Trophoblast cell (in vitro differentiated cells and primary cell): Measurements from ENCODE around the gene BLOC1S3.

Source experiments
- DNase-seq, 2 donors: peaks; one replicate each; pipeline ENCODE4 v3.0.0-alpha.2; 2016
- H2AFZ ChIP-seq: 2 replicates; pipeline ENCODE4 v1.6.1; 2013; ENCODE audit warnings: low read length, moderate library complexity, mild to moderate bottlenecking; ENCODE audit not compliant: insufficient read depth, poor library complexity
- H2AK5ac ChIP-seq: 2 replicates; pipeline ENCODE4 v1.6.1; 2013; ENCODE audit warnings: mild to moderate bottlenecking, low read length
- H2BK120ac ChIP-seq: 2 replicates; pipeline ENCODE4 v1.6.1; 2013; ENCODE audit warnings: low read length, mild to moderate bottlenecking, moderate library complexity; ENCODE audit not compliant: insufficient read depth, poor library complexity
- H2BK12ac ChIP-seq: 2 replicates; pipeline ENCODE4 v1.6.1; 2013; ENCODE audit warnings: mild to moderate bottlenecking, low read length, moderate library complexity
- H2BK5ac ChIP-seq: 2 replicates; pipeline ENCODE4 v1.6.1; 2013; ENCODE audit warnings: low read length, low read depth, moderate library complexity, mild to moderate bottlenecking; ENCODE audit not compliant: poor library complexity
- H3K14ac ChIP-seq: 2 replicates; pipeline ENCODE4 v1.6.1; 2013; ENCODE audit warnings: mild to moderate bottlenecking, low read length
- H3K18ac ChIP-seq: 2 replicates; pipeline ENCODE4 v1.6.1; 2013; ENCODE audit warnings: mild to moderate bottlenecking, low read length
- H3K23ac ChIP-seq: 2 replicates; pipeline ENCODE4 v1.6.1; 2013; ENCODE audit warnings: low read length
- H3K27ac ChIP-seq: 2 replicates; pipeline ENCODE4 v1.5.1; 2013; ENCODE audit warnings: low read depth, mild to moderate bottlenecking, inconsistent platforms, low read length, moderate library complexity
- H3K27me3 ChIP-seq: 2 replicates; pipeline ENCODE4 v1.6.1; 2013; ENCODE audit warnings: inconsistent platforms, mild to moderate bottlenecking, low read length, moderate library complexity; ENCODE audit not compliant: insufficient read depth
- H3K36me3 ChIP-seq, 2 experiments: 1 replicate in 1 of 2; 2 replicates in 1 of 2; pipeline ENCODE4 v1.6.1; 2013; ENCODE audit warnings: low read length in 2 of 2, mild to moderate bottlenecking in 2 of 2, moderate library complexity in 1 of 2; ENCODE audit not compliant: insufficient read depth in 2 of 2, control insufficient read depth in 1 of 2
- H3K4ac ChIP-seq: 2 replicates; pipeline ENCODE4 v1.6.1; 2013; ENCODE audit warnings: low read depth, mild to moderate bottlenecking, low read length, moderate library complexity
- H3K4me1 ChIP-seq, 2 experiments: 1 replicate in 1 of 2; 2 replicates in 1 of 2; pipeline ENCODE4 v1.6.1; 2013; ENCODE audit warnings: low read length in 2 of 2, mild to moderate bottlenecking in 2 of 2, moderate library complexity in 1 of 2; ENCODE audit not compliant: insufficient read depth in 2 of 2, control insufficient read depth in 1 of 2
- H3K4me2 ChIP-seq: 2 replicates; pipeline ENCODE4 v1.6.1; 2013; ENCODE audit warnings: inconsistent platforms, mild to moderate bottlenecking, low read length, moderate library complexity
- H3K4me3 ChIP-seq: 2 replicates; pipeline ENCODE4 v1.5.1; 2013; ENCODE audit warnings: mild to moderate bottlenecking, low read depth, low read length, inconsistent platforms
- H3K79me1 ChIP-seq: one replicate; pipeline ENCODE4 v1.6.1; 2013; ENCODE audit warnings: low read length
- H3K79me2 ChIP-seq: 2 replicates; pipeline ENCODE4 v1.6.1; 2013; ENCODE audit warnings: low read length, mild to moderate bottlenecking; ENCODE audit not compliant: control insufficient read depth, insufficient read depth, poor library complexity
- H3K9ac ChIP-seq: 2 replicates; pipeline ENCODE4 v1.6.1; 2013; ENCODE audit warnings: mild to moderate bottlenecking, low read length
- H3K9me3 ChIP-seq: 2 replicates; pipeline ENCODE4 v1.6.1; 2013; ENCODE audit warnings: low read depth, mild to moderate bottlenecking, control low read depth, inconsistent platforms, low read length; ENCODE audit not compliant: insufficient read depth
- H4K12ac ChIP-seq: 2 replicates; pipeline ENCODE4 v1.6.1; 2013; ENCODE audit warnings: low read depth, mild to moderate bottlenecking, low read length, moderate library complexity
- H4K8ac ChIP-seq: 2 replicates; pipeline ENCODE4 v1.6.1; 2013; ENCODE audit warnings: low read depth, mild to moderate bottlenecking, low read length, moderate library complexity
- H4K91ac ChIP-seq: one replicate; pipeline ENCODE4 v1.6.1; 2013; ENCODE audit warnings: low read depth, mild to moderate bottlenecking, low read length, moderate library complexity
- WGBS: extraction: QIAGEN DNeasy Blood & Tissue Kit; methylation state at CpG from one replicate; pipeline ENCODE4 v1.1.7; 2013; ENCODE audit warnings: missing lambda C conversion rate; ENCODE audit not compliant: insufficient read length, insufficient coverage; ENCODE audit errors: extremely low coverage; 5-methylcytosine and 5-hydroxymethylcytosine counted together

Gene BLOC1S3

DNA sequence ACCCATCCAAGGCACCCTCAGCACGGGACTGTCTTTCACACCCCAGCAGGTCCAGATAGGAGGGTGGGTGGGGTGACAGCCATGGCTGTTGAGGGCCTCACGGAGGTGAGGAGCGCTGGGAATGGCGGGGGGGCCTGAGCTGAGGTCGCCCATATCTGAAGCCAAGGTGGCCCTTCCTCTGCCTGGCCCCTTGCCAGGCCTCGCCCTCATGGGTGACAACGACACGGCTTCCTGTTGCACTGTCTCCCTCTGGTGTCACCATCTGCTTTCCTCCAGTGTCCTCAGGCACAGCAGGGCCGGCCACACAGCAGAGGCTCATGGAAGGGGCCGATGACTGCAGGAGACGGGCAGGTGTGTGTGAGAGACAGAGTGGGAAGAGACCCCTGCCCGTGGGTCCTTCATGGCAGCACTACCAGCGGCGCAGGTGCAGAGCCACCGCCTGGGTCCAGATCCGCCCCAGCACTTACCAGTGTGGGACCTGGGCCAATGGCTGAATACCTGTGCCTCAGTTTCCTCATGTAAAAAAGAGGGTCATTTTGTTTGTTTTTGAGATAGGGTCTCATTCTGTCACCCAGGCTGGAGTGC is 9.7 kb upstream of the BLOC1S3 start:
- no peak for DNase-seq
- Histone ChIP-seq H3K23ac (no peak overlapping the region), H3K79me2 (no peaks in the 10 kb centered on the region), H3K18ac (no peak overlapping the region), H3K79me1 (no peaks in the 10 kb centered on the region), H3K4me3 (no peak overlapping the region), H3K4me1 (peaks cover 3 to 4% of the 10 kb centered on the region in 2 experiments), H2BK12ac (no peak overlapping the region), H2BK5ac (no peak overlapping the region), H2AK5ac (no peak overlapping the region), H4K12ac (no peak overlapping the region), H3K27ac (no peak overlapping the region), H2AFZ (no peak overlapping the region), H3K4me2 (no peak overlapping the region), H3K9ac (no peak overlapping the region), H3K4ac (no peak overlapping the region), H3K14ac (no peak overlapping the region), H4K8ac (no peak overlapping the region), H3K27me3 (no peaks in the 10 kb centered on the region), H4K91ac (no peak overlapping the region), H3K9me3 (peaks cover 2% of the 10 kb centered on the region), H2BK120ac (no peak overlapping the region), H3K36me3 (no peaks in the 10 kb centered on the region)
- WGBS, result no CpG with 5 or more reads among the region's 16 CpGs

DNA sequence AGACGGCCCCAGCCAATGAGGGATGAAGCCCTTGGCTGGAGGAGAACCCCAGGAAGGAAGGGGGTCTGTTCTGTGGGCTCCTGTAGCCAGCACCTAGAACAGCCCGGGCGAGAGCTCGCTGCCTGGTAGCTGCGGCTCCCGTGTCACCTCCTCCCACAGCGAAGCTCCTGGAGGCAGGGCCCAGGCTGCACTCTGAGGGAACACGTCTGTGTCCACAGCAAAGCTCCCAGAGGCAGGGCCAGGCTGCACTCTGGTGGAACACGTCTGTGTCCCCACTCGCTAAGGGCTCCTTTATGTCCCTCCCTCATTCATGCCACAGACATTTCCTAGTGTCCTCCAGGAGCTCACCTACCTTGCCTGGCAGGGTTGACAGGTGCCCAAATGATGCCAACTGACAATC is 9.0 kb upstream of the BLOC1S3 start:
- Histone ChIP-seq H2AK5ac (no peak overlapping the region), H3K27me3 (no peaks in the 10 kb centered on the region), H3K9ac (no peak overlapping the region), H2BK12ac (no peak overlapping the region), H3K36me3 (no peaks in the 10 kb centered on the region), H3K9me3 (peaks cover 2% of the 10 kb centered on the region), H3K4me2 (no peak overlapping the region), H2AFZ (no peak overlapping the region), H3K14ac (no peak overlapping the region), H3K18ac (no peak overlapping the region), H4K91ac (no peak overlapping the region), H3K79me1 (no peaks in the 10 kb centered on the region), H3K4ac (no peak overlapping the region), H3K27ac (no peak overlapping the region), H2BK120ac (no peak overlapping the region), H3K4me3 (no peak overlapping the region), H3K4me1 (no peaks in the 10 kb centered on the region), H2BK5ac (no peak overlapping the region), H4K8ac (no peak overlapping the region), H3K23ac (no peak overlapping the region), H4K12ac (no peak overlapping the region), H3K79me2 (no peaks in the 10 kb centered on the region)
- DNase-seq, result no peak
- WGBS, result no CpG with 5 or more reads among the region's 10 CpGs

GRCh38 chr19:45170146-45171106 is 8.2 kb upstream of the BLOC1S3 start:
- no peaks in the 10 kb centered on the region for H3K4me1 ChIP-seq
- peaks cover 2% of the 10 kb centered on the region for H3K9me3 ChIP-seq
- no peak overlapping the region for H3K27ac ChIP-seq
- H4K8ac ChIP-seq, result no peak overlapping the region
- no CpG with 5 or more reads among the region's 21 CpGs for WGBS
- H3K9ac ChIP-seq, result no peak overlapping the region
- H3K27me3 ChIP-seq, result no peaks in the 10 kb centered on the region
- no peaks in the 10 kb centered on the region for H3K79me1 ChIP-seq
- H2BK12ac ChIP-seq, result no peak overlapping the region
- no peaks in the 10 kb centered on the region for H3K36me3 ChIP-seq
- DNase-seq, result peak in 1 of 2 donors; percentile 66
- H3K23ac ChIP-seq, result no peak overlapping the region
- no peak overlapping the region for H4K12ac ChIP-seq
- no peak overlapping the region for H4K91ac ChIP-seq
- H3K4me2 ChIP-seq, result no peak overlapping the region
- H2BK120ac ChIP-seq, result no peak overlapping the region
- no peak overlapping the region for H2BK5ac ChIP-seq
- no peak overlapping the region for H2AK5ac ChIP-seq
- no peak overlapping the region for H3K4ac ChIP-seq
- no peak overlapping the region for H3K4me3 ChIP-seq
- no peaks in the 10 kb centered on the region for H3K79me2 ChIP-seq
- no peak overlapping the region for H2AFZ ChIP-seq
- no peak overlapping the region for H3K14ac ChIP-seq
- H3K18ac ChIP-seq, result no peak overlapping the region

- Histone ChIP-seq H2BK5ac (no peak overlapping the region), H3K4me3 (no peak overlapping the region)
Measured at GRCh38 chr19:45171211-45171623, 7.4 kb upstream of the BLOC1S3 start.

More at GRCh38 chr19:45171211-45171623, 7.4 kb upstream of the BLOC1S3 start:
- no peaks in the 10 kb centered on the region for H3K36me3 ChIP-seq
- no peak overlapping the region for H3K9ac ChIP-seq
- WGBS, result no CpG with 5 or more reads among the region's 7 CpGs
- peak in 1 of 2 donors; percentile 78 for DNase-seq
- no peak overlapping the region for H3K27ac ChIP-seq
- H3K27me3 ChIP-seq, result no peaks in the 10 kb centered on the region
- H4K12ac ChIP-seq, result no peak overlapping the region
- no peak overlapping the region for H2BK120ac ChIP-seq
- no peak overlapping the region for H4K8ac ChIP-seq
- no peak overlapping the region for H3K14ac ChIP-seq
- no peaks in the 10 kb centered on the region for H3K79me1 ChIP-seq
- H2AK5ac ChIP-seq, result no peak overlapping the region
- H3K4me1 ChIP-seq, result no peaks in the 10 kb centered on the region
- no peak overlapping the region for H2BK12ac ChIP-seq
- H2AFZ ChIP-seq, result no peak overlapping the region
- no peak overlapping the region for H3K18ac ChIP-seq
- H3K4me2 ChIP-seq, result no peak overlapping the region
- H4K91ac ChIP-seq, result no peak overlapping the region
- H3K23ac ChIP-seq, result no peak overlapping the region
- H3K4ac ChIP-seq, result no peak overlapping the region
- no peaks in the 10 kb centered on the region for H3K79me2 ChIP-seq
- peaks cover 2% of the 10 kb centered on the region for H3K9me3 ChIP-seq
